NB4 (cell line): ENCODE results near the gene SPOCK2.

Source experiments
- DNase-seq: peaks from one replicate; pipeline ENCODE4 v3.0.0; 2010; ENCODE audit warnings: low read depth
- H3K4me3 ChIP-seq: one replicate; pipeline ENCODE4 v1.5.1; 2011; ENCODE audit warnings: mild to moderate bottlenecking, low read depth, low read length, moderate library complexity
- CTCF ChIP-seq: IDR thresholded peaks from one replicate; pipeline ENCODE4 v1.5.1; 2012; ENCODE audit warnings: low read depth, low read length
- MYC ChIP-seq: IDR thresholded peaks from 2 replicates; pipeline ENCODE4 v1.6.1; 2011; ENCODE audit warnings: low read depth, low read length
- POLR2A ChIP-seq: IDR thresholded peaks from 2 replicates; pipeline ENCODE4 v1.6.1; 2011; ENCODE audit warnings: mild to moderate bottlenecking; ENCODE audit not compliant: insufficient read length; ENCODE audit errors: extremely low read depth
- TF ChIP-seq, protein P1 (sequence below): IDR thresholded peaks from 2 replicates; pipeline ENCODE4 v1.6.1; 2011; ENCODE audit warnings: low read depth, low read length

The SPOCK2 gene

DNA sequence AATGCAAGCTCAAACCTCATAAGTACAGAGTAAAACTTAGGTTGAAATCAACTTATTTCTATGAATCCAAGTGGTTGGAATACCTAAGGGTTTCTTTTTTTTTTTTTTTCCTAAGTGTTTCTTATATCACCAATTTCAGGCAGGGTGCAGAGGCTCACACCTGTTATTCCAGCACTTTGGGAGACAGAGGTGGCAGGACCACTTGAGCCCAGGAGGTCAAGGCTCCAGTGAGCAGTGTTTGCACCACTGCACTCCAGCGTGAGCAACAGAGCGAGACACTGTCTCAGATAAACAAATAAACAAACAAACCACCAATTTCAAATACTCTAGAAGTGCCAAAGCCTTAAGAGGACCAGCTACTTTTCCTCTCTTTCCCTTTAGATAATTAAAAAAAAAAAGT is 39.2 kb upstream of the SPOCK2 start:
- TF ChIP-seq CTCF (no peak), POLR2A (no peak), MYC (no peak)

GRCh38 chr10:72126872-72127232 is 38.5 kb upstream of the SPOCK2 start:
- DNase-seq: no peak
- TF ChIP-seq POLR2A (no peak), MYC (no peak), CTCF (no peak)
- TF ChIP-seq, protein P1, sequence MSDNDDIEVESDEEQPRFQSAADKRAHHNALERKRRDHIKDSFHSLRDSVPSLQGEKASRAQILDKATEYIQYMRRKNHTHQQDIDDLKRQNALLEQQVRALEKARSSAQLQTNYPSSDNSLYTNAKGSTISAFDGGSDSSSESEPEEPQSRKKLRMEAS: no peak
- no peak overlapping the region for H3K4me3 ChIP-seq

More for the DNA sequence above, 39.2 kb upstream of the SPOCK2 start:
- no peak for DNase-seq
- H3K4me3 ChIP-seq: no peak overlapping the region

DNA sequence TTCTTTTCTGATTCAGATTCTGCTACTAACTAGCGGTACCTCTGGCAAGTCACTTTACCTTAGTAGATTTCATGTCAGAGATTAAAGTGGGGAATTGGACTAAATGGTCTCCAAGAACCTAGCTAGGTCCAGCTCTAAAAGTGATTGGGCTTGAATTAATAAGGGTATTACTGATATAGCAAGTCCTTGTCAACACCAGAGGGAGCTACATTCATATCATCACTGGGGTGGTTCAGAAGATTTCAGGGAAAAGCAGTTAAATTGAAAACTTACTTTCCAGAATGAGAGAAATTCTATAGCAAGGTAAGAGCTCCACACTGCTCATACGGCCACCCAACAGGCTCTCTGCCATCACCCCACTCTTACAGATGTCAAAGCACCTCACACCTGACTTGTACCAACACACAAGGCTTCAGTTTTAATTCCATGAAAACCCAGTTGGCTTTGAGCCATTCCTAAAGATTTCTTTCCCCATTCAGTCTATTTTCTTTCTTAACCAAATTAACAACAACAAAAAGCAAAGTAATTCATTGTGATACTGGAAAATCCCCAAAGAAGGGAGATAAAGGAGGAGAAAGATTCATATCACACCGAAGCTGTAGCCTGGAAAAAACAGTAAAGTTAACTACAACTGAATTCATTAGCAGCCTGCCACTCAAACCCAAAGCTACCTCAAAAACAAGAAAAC is 38.0 kb upstream of the SPOCK2 start:
- TF ChIP-seq CTCF: peak; percentile 41
- no peak for TF ChIP-seq MYC
- H3K4me3 ChIP-seq: no peak overlapping the region
- DNase-seq: peak; percentile 60

DNA sequence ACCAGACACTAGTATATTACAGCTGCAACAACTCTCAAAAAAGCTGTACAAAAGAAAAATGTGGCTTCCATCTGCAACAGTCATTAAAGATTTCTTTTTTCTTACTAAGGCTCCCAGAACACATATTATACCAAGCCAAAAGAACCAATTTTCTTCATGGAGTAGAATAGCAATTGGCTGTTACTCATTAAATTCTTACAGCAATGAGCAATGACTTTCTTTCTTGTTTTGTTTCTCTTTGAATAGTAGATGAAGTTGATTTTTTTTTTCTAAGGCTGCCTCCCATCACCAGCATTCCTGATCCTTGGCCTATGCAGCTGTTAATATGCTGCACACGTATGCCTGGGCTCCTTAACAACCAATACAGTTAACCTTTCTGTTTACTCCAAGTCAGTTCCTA is 36.6 kb upstream of the SPOCK2 start:
- no peak for DNase-seq
- TF ChIP-seq POLR2A: no peak
- TF ChIP-seq MYC: no peak
- TF ChIP-seq, protein P1: no peak
- no peak for TF ChIP-seq CTCF
- no peak overlapping the region for H3K4me3 ChIP-seq

DNA sequence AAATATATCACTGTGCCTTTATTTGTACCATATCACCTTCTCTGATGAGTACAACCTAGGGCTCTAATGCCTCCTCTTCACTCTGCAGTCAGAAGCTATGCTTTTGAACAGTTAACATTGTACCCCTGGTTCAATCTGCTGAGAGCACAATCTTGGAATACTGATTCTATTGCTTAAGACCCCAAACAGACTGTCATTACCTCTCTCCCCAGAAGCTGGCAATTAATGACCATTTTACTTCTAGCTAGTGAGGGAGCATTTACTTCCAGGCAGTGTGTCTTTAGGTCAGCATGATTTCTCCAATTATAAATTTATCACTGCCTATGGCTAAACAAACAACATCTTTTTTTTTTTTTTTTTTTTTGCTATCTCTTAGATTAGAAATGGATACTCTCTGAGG is 36.0 kb upstream of the SPOCK2 start:
- no peak overlapping the region for H3K4me3 ChIP-seq
- TF ChIP-seq, protein P1: no peak
- TF ChIP-seq POLR2A (no peak), CTCF (no peak), MYC (no peak)
- DNase-seq: no peak

GRCh38 chr10:72123616-72124015 is 35.3 kb upstream of the SPOCK2 start:
- no peak for DNase-seq
- TF ChIP-seq CTCF: no peak
- TF ChIP-seq, protein P1: no peak
- TF ChIP-seq MYC: no peak
- no peak for TF ChIP-seq POLR2A

More at GRCh38 chr10:72123616-72124015, 35.3 kb upstream of the SPOCK2 start:
- H3K4me3 ChIP-seq: no peak overlapping the region
